Mammary epithelial cell (primary cell): ENCODE data around the gene TSPAN9.

ENCODE experiments used
- CTCF ChIP-seq, 2 donors: IDR thresholded peaks in 1 of 2; conservative IDR thresholded peaks in 1 of 2; 2 replicates each; pipeline ENCODE4 v1.5.1; 2011 to 2012; ENCODE audit warnings: inconsistent platforms in 2 of 2, low read length in 2 of 2, mild to moderate bottlenecking in 2 of 2, control low read depth in 1 of 2, low read depth in 1 of 2; ENCODE audit not compliant: insufficient read depth in 1 of 2; ENCODE audit errors: extremely low read depth in 1 of 2
- EZH2 ChIP-seq: IDR thresholded peaks from 2 replicates; pipeline ENCODE4 v1.6.1; 2012; ENCODE audit warnings: low read length, inconsistent platforms, borderline replicate concordance

DNA sequence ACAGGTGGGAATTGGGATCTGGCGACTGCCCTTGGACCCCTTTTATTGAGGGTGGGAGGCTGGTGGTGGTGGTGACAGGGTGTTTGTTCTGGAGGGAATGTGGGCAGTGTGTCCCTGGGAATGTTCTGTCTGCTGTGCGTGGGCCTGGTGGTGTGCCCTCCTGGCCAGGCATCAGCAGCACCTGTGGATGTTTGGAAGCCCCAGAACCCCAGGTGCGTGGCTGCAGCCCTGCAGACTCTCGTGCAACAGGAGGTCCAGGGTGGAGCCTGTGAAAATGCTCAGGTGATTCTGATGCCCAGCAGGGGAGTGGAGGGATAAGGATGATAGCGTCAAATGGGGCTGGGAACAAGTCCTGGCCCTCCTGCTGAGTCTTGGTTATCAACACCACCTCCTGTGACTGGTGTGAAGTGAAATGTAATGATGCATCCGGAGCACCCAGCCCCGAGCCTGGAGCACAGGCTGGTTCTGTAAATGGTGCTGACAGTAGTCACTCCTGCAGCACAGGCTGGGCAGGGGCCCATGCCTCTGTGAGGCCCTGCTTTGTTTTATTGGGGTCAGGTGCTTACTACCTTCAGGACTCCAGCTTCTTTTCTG is 176.6 kb downstream of the TSPAN9 start:
- no peak for TF ChIP-seq CTCF (conservative IDR thresholded peaks at IDR 0.05 in 1 of 2, IDR thresholded peaks at IDR 0.05 in 1 of 2; ENCODE audit: extremely low read depth in 1 of 2, insufficient read depth in 1 of 2, low read depth in 1 of 2, low read length in 2 of 2)
- TF ChIP-seq EZH2 = no peak
